H1 (cell line): ENCODE data around the gene RRBP1. TPM values are rescaled to one million over a fixed set of nuclear protein-coding genes. Genes with fewer than 3 reads are reported as not detected.

Source experiments
- CTCF ChIA-PET: fragments of 300-600 bp; sonication (Branson Sonifier 250); formaldehyde crosslinking; loops from one replicate; lab custom pipeline; 2021; ENCODE audit not compliant: partially characterized antibody; lab: Charles Lee
- POLR2A ChIA-PET: fragments of 300-600 bp; sonication (Branson Sonifier 250); formaldehyde crosslinking; loops from one replicate; lab custom pipeline; 2021; ENCODE audit warnings: inconsistent platforms; ENCODE audit not compliant: partially characterized antibody; lab: Charles Lee
- DNase-seq, 2 experiments: peaks; one replicate each; pipeline versions ENCODE4 v3.0.0 to v3.0.0-alpha.2; 2010 to 2022; ENCODE audit warnings: low spot score in 2 of 2, low read depth in 1 of 2, mixed read lengths in 1 of 2
- FAIRE-seq: peaks from 2 replicates; lab custom pipeline; 2011; peaks lifted over from hg19 to GRCh38; lab: Jason Lieb, UNC
- H2AFZ ChIP-seq: 2 replicates; pipeline ENCODE4 v1.8.1; 2012; ENCODE audit warnings: low read length, inconsistent platforms
- H2AK5ac ChIP-seq: 2 replicates; pipeline ENCODE4 v1.6.1; 2013; ENCODE audit warnings: low read depth, low read length
- H2BK120ac ChIP-seq: replicated peaks from 2 replicates; pipeline ENCODE3; 2013; ENCODE audit warnings: low read depth, low read length, inconsistent platforms
- H2BK12ac ChIP-seq: 2 replicates; pipeline ENCODE4 v1.6.1; 2013; ENCODE audit warnings: low read depth, low read length
- H2BK15ac ChIP-seq: 2 replicates; pipeline ENCODE4 v1.6.1; 2013; ENCODE audit warnings: low read length
- H2BK20ac ChIP-seq: 2 replicates; pipeline ENCODE4 v1.6.1; 2013; ENCODE audit warnings: low read length
- H2BK5ac ChIP-seq: 2 replicates; pipeline ENCODE4 v1.6.1; 2013; ENCODE audit warnings: low read depth, low read length
- H3K14ac ChIP-seq: 2 replicates; pipeline ENCODE4 v1.6.1; 2013; ENCODE audit warnings: inconsistent platforms; ENCODE audit not compliant: insufficient read length
- H3K18ac ChIP-seq: 2 replicates; pipeline ENCODE4 v1.6.1; 2013; ENCODE audit warnings: low read length; ENCODE audit errors: extremely low read depth
- H3K23ac ChIP-seq: 2 replicates; pipeline ENCODE4 v1.6.1; 2013; ENCODE audit warnings: inconsistent platforms; ENCODE audit not compliant: insufficient read length
- H3K23me2 ChIP-seq: 2 replicates; pipeline ENCODE4 v1.6.1; 2013; ENCODE audit warnings: low read depth, low read length
- H3K27ac ChIP-seq: 2 replicates; pipeline ENCODE4 v1.6.1; 2011; ENCODE audit warnings: low read depth, low read length, inconsistent platforms
- H3K27me3 ChIP-seq, 4 experiments: replicated peaks in 1 of 4; 1 replicate in 1 of 4; 2 replicates in 3 of 4; pipeline versions ENCODE4 v1.6.1 to v1.8.1; 2011 to 2013; ENCODE audit warnings: low read length in 3 of 4, mild to moderate bottlenecking in 3 of 4, inconsistent platforms in 2 of 4, mixed read lengths in 2 of 4, moderate library complexity in 1 of 4; ENCODE audit not compliant: control insufficient read depth in 3 of 4, insufficient read depth in 3 of 4; ENCODE audit errors: extremely low read depth in 1 of 4
- H3K36me3 ChIP-seq, 4 experiments: 2 replicates each; pipeline versions ENCODE4 v1.6.1 to v1.8.1; 2011 to 2013; ENCODE audit warnings: mild to moderate bottlenecking in 4 of 4, low read length in 3 of 4, moderate library complexity in 2 of 4, control low read depth in 1 of 4, inconsistent platforms in 1 of 4; ENCODE audit not compliant: insufficient read depth in 4 of 4, control insufficient read depth in 2 of 4
- H3K4ac ChIP-seq: replicated peaks from 2 replicates; pipeline ENCODE3; 2013; ENCODE audit warnings: low read length, low read depth, mixed read lengths, inconsistent platforms; ENCODE audit not compliant: insufficient read length
- H3K4me1 ChIP-seq, 4 experiments: replicated peaks in 1 of 4; 1 replicate in 1 of 4; 2 replicates in 3 of 4; pipeline versions ENCODE4 v1.6.1 to v1.8.1; 2011 to 2013; ENCODE audit warnings: low read length in 3 of 4, inconsistent platforms in 2 of 4, mixed read lengths in 1 of 4; ENCODE audit not compliant: insufficient read depth in 4 of 4, control insufficient read depth in 3 of 4
- H3K4me2 ChIP-seq, 2 experiments: 2 replicates each; pipeline versions ENCODE4 v1.6.1 to v1.8.1; 2011 to 2013; ENCODE audit warnings: low read depth in 2 of 2, low read length in 2 of 2, control low read depth in 1 of 2, inconsistent platforms in 1 of 2, mild to moderate bottlenecking in 1 of 2; ENCODE audit not compliant: insufficient read depth in 1 of 2
- H3K4me3 ChIP-seq, 4 experiments: fragments of 200-600, 300-600 bp in 1 of 4; sonication (generic), shearing (Covaris generic), sonication (Bioruptor Twin) in 1 of 4; 2 replicates each; pipeline versions ENCODE4 v1.5.1 to v1.8.1; 2011 to 2016; ENCODE audit warnings: low read length in 4 of 4, low read depth in 3 of 4, control low read depth in 2 of 4, inconsistent platforms in 2 of 4, mild to moderate bottlenecking in 2 of 4, mixed read lengths in 1 of 4, moderate library complexity in 1 of 4; ENCODE audit not compliant: insufficient read depth in 2 of 4; ENCODE audit errors: extremely low read depth in 1 of 4
- H3K56ac ChIP-seq: replicated peaks from 2 replicates; pipeline ENCODE3; 2013; ENCODE audit warnings: low read depth, mild to moderate bottlenecking, mixed read lengths, low read length, inconsistent platforms; ENCODE audit not compliant: insufficient read length
- H3K79me1 ChIP-seq: 2 replicates; pipeline ENCODE4 v1.6.1; 2013; ENCODE audit warnings: low read depth, low read length, control low read depth
- H3K79me2 ChIP-seq, 2 experiments: 2 replicates each; pipeline versions ENCODE4 v1.6.1 to v1.8.1; 2012 to 2013; ENCODE audit warnings: low read length in 2 of 2, mild to moderate bottlenecking in 2 of 2, inconsistent platforms in 1 of 2; ENCODE audit not compliant: insufficient read depth in 2 of 2, control insufficient read depth in 1 of 2
- H3K9ac ChIP-seq, 4 experiments: replicated peaks in 1 of 4; 1 replicate in 1 of 4; 2 replicates in 3 of 4; pipeline versions ENCODE4 v1.6.1 to v1.8.1; 2011 to 2013; ENCODE audit warnings: low read depth in 3 of 4, low read length in 3 of 4, control low read depth in 2 of 4, mild to moderate bottlenecking in 2 of 4, moderate library complexity in 2 of 4, inconsistent platforms in 1 of 4; ENCODE audit errors: extremely low read depth in 1 of 4
- H3K9me3 ChIP-seq, 2 experiments: 2 replicates each; pipeline versions ENCODE4 v1.6.1 to v1.8.1; 2012 to 2013; ENCODE audit warnings: mild to moderate bottlenecking in 2 of 2, moderate library complexity in 2 of 2, control low read depth in 1 of 2, inconsistent platforms in 1 of 2, low read depth in 1 of 2, low read length in 1 of 2, mixed read lengths in 1 of 2; ENCODE audit not compliant: insufficient read depth in 2 of 2
- H4K20me1 ChIP-seq, 2 experiments: replicated peaks in 1 of 2; 2 replicates each; pipeline versions ENCODE3 to v1.8.1; 2011 to 2013; ENCODE audit warnings: inconsistent platforms in 2 of 2, low read length in 2 of 2, mild to moderate bottlenecking in 1 of 2; ENCODE audit not compliant: insufficient read depth in 2 of 2, control insufficient read depth in 1 of 2
- H4K5ac ChIP-seq: 2 replicates; pipeline ENCODE4 v1.6.1; 2013; ENCODE audit warnings: low read length, low read depth, mixed read lengths, inconsistent platforms; ENCODE audit not compliant: insufficient read length
- H4K8ac ChIP-seq: 2 replicates; pipeline ENCODE4 v1.8.0; 2013; ENCODE audit warnings: mild to moderate bottlenecking, moderate library complexity, low read length, inconsistent platforms; ENCODE audit not compliant: insufficient read depth; ENCODE audit errors: extremely low read depth
- H4K91ac ChIP-seq: replicated peaks from 2 replicates; pipeline ENCODE3; 2013; ENCODE audit warnings: low read length, mixed read lengths, inconsistent platforms; ENCODE audit not compliant: insufficient read length
- RAD21 ChIP-seq, 2 experiments: IDR thresholded peaks in 1 of 2; conservative IDR thresholded peaks in 1 of 2; 2 replicates each; pipeline ENCODE4 v1.6.1; 2011; ENCODE audit warnings: low read depth in 2 of 2, low read length in 2 of 2, improper control_type of control experiment in 1 of 2, inconsistent platforms in 1 of 2, mild to moderate bottlenecking in 1 of 2, moderate library complexity in 1 of 2
- TAF7 ChIP-seq: optimal IDR thresholded peaks from 2 replicates; pipeline ENCODE3; 2011; ENCODE audit warnings: low read depth, mild to moderate bottlenecking, inconsistent platforms, low read length, moderate library complexity, borderline replicate concordance
- WGBS, 2 experiments: shearing (Covaris generic) in 1 of 2; methylation state at CpG; one replicate each; pipeline versions ENCODE4 v1.1.6 to v1.1.7; 2013 to 2015; ENCODE audit warnings: low lambda C conversion rate in 2 of 2, mixed read lengths in 2 of 2, inconsistent platforms in 1 of 2, low coverage in 1 of 2, missing lambda C conversion rate in 1 of 2; ENCODE audit not compliant: insufficient replicate concordance in 2 of 2, insufficient coverage in 1 of 2, insufficient read length in 1 of 2; ENCODE audit errors: extremely low coverage in 1 of 2, missing lambda C conversion rate in 1 of 2; 5-methylcytosine and 5-hydroxymethylcytosine counted together
- polyA plus RNA-seq, 7 experiments: library from polyadenylated mRNA; depleted of rRNA in 3 of 7; stranded (reverse) in 5 of 7; unstranded in 2 of 7; fragments of >200 nt in 5 of 7; fragments of 200-250 nt in 2 of 7; gene quantifications; 1 replicate in 5 of 7; 2 replicates in 1 of 7; 4 replicates in 1 of 7; pipeline versions ENCODE4 v1.2.1 to v1.2.3, GENCODE V29; 2011 to 2013; ENCODE audit warnings: missing spikeins in 2 of 7, mixed read lengths in 2 of 7
- total RNA-seq: library from RNA; stranded (reverse); fragmentation: NEBNext Ultra II Directional; extraction: Animal tissue kit (Norgen Biotek cat#: 25700); gene quantifications from 2 replicates; pipeline ENCODE4 v1.2.1, GENCODE V29; 2021
- TF ChIP-seq, protein P1 (sequence below), 3 experiments: IDR thresholded peaks; 1 replicate in 2 of 3; 2 replicates in 1 of 3; pipeline versions ENCODE4 v1.5.1 to v1.6.1; 2011; ENCODE audit warnings: low read length in 3 of 3, mild to moderate bottlenecking in 3 of 3, inconsistent platforms in 2 of 3, low read depth in 1 of 3, moderate library complexity in 1 of 3; ENCODE audit not compliant: insufficient read depth in 1 of 3; ENCODE audit errors: control extremely low read depth in 1 of 3

Gene RRBP1
- total and polyA plus RNA-seq, 2 of the 8 experiments (the other 6 are each of a cell fraction or from before 2014, with no cell fraction given), result 15.9 to 157 TPM

GRCh38 chr20:17636523-17637412, 45.3 kb downstream of the RRBP1 start:
- H3K27ac ChIP-seq, result no peak overlapping the region
- H3K4ac ChIP-seq, result no peak overlapping the region
- H3K18ac ChIP-seq, result peak overlapping the region; percentile 60; the same call in 1 of the 2 replicates
- CTCF ChIA-PET, result interaction anchor here (0.7 to 2.5 kb wide), 8 partner anchors 9 to 359 kb away, joined by 3 to 9 read pairs (median 4); no protein-coding TSS in a partner anchor
- peaks cover 10% of the 10 kb centered on the region for H3K79me1 ChIP-seq
- H2BK20ac ChIP-seq, result no peak overlapping the region
- TF ChIP-seq RAD21 (IDR thresholded peaks at IDR 0.05 in 1 of 2, conservative IDR thresholded peaks at IDR 0.05 in 1 of 2; ENCODE audit: low read depth in 2 of 2, low read length in 2 of 2) (peak; percentile 39 to 40), TAF7 (no peak)
- TF ChIP-seq, protein P1, sequence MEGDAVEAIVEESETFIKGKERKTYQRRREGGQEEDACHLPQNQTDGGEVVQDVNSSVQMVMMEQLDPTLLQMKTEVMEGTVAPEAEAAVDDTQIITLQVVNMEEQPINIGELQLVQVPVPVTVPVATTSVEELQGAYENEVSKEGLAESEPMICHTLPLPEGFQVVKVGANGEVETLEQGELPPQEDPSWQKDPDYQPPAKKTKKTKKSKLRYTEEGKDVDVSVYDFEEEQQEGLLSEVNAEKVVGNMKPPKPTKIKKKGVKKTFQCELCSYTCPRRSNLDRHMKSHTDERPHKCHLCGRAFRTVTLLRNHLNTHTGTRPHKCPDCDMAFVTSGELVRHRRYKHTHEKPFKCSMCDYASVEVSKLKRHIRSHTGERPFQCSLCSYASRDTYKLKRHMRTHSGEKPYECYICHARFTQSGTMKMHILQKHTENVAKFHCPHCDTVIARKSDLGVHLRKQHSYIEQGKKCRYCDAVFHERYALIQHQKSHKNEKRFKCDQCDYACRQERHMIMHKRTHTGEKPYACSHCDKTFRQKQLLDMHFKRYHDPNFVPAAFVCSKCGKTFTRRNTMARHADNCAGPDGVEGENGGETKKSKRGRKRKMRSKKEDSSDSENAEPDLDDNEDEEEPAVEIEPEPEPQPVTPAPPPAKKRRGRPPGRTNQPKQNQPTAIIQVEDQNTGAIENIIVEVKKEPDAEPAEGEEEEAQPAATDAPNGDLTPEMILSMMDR (IDR thresholded peaks at IDR 0.05; ENCODE audit: control extremely low read depth in 1 of 3, insufficient read depth in 1 of 3, low read depth in 1 of 3, low read length in 3 of 3), result peak; percentile 11 to 45 (median 28); a peak in 3 of 4 replicates
- H2BK15ac ChIP-seq, result 0 out of 2 replicates have a peak overlapping the region, but pooled peaks have one; percentile 46
- no peak overlapping the region; a peak in 1 of 7 replicates for H3K9ac ChIP-seq
- H3K4me2 ChIP-seq, result no peak overlapping the region
- H3K36me3 ChIP-seq, result peaks cover 17 to 38% (median 24%) of the 10 kb centered on the region in 4 experiments
- no peaks in the 10 kb centered on the region for H3K9me3 ChIP-seq
- H2BK12ac ChIP-seq, result 0 out of 2 replicates have a peak overlapping the region, but pooled peaks have one; percentile 17
- no peak overlapping the region for H2BK120ac ChIP-seq
- DNase-seq (no peak), FAIRE-seq (no peak)
- H2BK5ac ChIP-seq, result peak overlapping the region; percentile 49; the same call in 1 of the 2 replicates
- H3K14ac ChIP-seq, result no peak overlapping the region
- H3K4me3 ChIP-seq, result no peak overlapping the region
- no peak overlapping the region for H3K23ac ChIP-seq
- no peaks in the 10 kb centered on the region for H3K27me3 ChIP-seq
- peaks cover 0 to 7% (median 3%) of the 10 kb centered on the region in 4 experiments; a peak in 3 of 7 replicates for H3K4me1 ChIP-seq
- H2AK5ac ChIP-seq, result no peak overlapping the region
- peak overlapping the region; percentile 9 for H4K8ac ChIP-seq
- peaks cover 0 to 5% of the 10 kb centered on the region in 2 experiments; a peak in 1 of 4 replicates for H3K79me2 ChIP-seq
- no peak overlapping the region for H4K5ac ChIP-seq
- H4K91ac ChIP-seq, result peak overlapping the region; percentile 61
- no peak overlapping the region for H2AFZ ChIP-seq
- no peak overlapping the region for H3K56ac ChIP-seq
- H3K23me2 ChIP-seq, result no peaks in the 10 kb centered on the region
- WGBS, 2 experiments, result 84% methylated on average over 21 of the region's 24 CpGs; no CpG with 5 or more reads in 1 of the 2 experiments
- H4K20me1 ChIP-seq, result peaks cover 4 to 15% of the 10 kb centered on the region in 2 experiments
- POLR2A ChIA-PET, result interaction anchor here (0.5 to 1.2 kb wide), 3 partner anchors 18 to 349 kb away, joined by 3 read pairs; no protein-coding TSS in a partner anchor
